Fibroblast of villous mesenchyme (primary cell): ENCODE results near the gene RAB7B. TPM values are rescaled to one million over a fixed set of nuclear protein-coding genes. Genes with fewer than 3 reads are reported as not detected.
"Not testable (repeated sequence)": the region's sequence is repeated elsewhere in the genome, so short reads cannot be mapped to it uniquely, and the experiment has no call there.

ENCODE experiments used
- DNase-seq: peaks from one replicate; pipeline ENCODE4 v3.0.0-alpha.2; 2010; ENCODE audit warnings: low read depth
- H3K4me3 ChIP-seq: 2 replicates; pipeline ENCODE4 v1.5.1; 2011; ENCODE audit warnings: low read depth, mild to moderate bottlenecking, low read length
- total RNA-seq: library from RNA; depleted of rRNA; stranded (reverse); fragments of >200 nt; gene quantifications from 2 replicates; pipeline ENCODE4 v1.2.3, GENCODE V29; 2012
- TF ChIP-seq, protein P1 (sequence below): IDR thresholded peaks from 2 replicates; pipeline ENCODE4 v1.5.1; 2012; ENCODE audit warnings: low read depth, mild to moderate bottlenecking, low read length; ENCODE audit not compliant: insufficient read depth

Gene RAB7B
- total RNA-seq, 1 donor: 5.2 TPM

DNA sequence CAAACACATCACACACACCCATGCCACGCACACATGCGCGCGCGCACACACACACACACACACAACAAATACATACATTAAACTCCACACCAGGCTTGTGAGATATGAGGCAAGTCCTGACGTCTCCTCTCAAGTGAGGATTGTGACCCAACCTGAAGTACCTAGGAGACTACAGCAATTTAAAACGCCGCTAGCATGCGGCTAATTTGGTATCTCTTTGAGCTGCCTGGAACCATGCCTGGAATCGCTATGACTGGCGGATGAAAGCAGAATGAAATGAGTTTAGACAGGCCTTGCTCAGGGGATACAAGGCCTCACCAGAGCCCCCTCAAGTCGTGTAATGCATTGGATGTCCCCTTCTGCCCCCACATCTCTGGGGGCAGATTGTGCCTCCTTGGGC, 1.6 kb upstream of the RAB7B start:
- no peak overlapping the region for H3K4me3 ChIP-seq
- no peak for DNase-seq
- TF ChIP-seq, protein P1, sequence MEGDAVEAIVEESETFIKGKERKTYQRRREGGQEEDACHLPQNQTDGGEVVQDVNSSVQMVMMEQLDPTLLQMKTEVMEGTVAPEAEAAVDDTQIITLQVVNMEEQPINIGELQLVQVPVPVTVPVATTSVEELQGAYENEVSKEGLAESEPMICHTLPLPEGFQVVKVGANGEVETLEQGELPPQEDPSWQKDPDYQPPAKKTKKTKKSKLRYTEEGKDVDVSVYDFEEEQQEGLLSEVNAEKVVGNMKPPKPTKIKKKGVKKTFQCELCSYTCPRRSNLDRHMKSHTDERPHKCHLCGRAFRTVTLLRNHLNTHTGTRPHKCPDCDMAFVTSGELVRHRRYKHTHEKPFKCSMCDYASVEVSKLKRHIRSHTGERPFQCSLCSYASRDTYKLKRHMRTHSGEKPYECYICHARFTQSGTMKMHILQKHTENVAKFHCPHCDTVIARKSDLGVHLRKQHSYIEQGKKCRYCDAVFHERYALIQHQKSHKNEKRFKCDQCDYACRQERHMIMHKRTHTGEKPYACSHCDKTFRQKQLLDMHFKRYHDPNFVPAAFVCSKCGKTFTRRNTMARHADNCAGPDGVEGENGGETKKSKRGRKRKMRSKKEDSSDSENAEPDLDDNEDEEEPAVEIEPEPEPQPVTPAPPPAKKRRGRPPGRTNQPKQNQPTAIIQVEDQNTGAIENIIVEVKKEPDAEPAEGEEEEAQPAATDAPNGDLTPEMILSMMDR: no peak

DNA sequence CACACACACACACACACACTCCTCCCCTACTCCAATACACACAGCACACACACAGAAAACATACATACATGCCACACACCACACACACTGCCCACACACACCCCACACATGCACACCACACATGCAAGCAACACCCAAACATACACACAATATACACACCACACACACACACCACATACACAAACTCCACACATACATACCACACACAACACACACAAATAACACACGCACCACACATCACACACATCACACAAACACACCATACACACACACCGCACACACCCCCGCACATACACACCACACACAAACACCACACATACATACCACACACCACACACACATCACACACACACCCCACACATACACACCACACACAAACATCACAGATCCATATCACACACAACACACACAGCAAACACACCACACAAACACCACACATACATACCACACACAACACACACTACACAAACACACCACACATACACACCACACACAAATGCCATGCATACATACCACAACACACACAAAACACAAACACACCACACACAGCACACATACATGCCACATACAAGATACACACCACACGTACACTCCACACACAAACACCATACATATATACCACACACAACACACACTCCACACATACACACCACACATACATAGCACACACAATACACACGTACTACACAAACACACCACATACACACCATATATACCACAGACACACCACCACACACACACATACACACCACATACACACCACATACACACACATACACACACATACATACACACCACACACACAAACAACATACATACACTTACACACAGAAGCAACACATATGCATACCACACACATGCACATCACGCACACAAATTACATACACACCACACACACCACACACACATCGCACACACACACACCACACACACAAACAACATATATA, 932 bp upstream of the RAB7B start:
- TF ChIP-seq, protein P1: no peak
- no peak for DNase-seq
- H3K4me3 ChIP-seq: no peak overlapping the region

DNA sequence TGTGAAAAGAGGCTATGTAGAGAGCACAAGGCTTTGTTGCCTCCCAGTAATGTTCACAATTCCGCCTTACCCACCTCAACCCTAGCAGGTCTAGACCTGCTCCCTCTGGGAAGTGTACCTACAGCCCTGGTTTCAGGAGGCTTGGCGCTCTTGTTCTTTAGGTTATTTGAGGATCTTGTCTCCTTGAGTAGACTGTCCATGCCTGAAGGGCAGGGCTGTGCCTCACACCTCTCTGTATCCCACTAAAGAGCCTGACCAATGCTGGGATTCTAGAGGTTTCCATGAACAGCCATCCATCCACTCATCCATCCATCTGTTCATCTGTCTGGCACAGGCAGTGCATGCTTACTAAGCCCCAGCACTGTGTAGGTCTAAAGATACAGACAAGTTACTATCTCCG, 1.0 kb downstream of the RAB7B start:
- H3K4me3 ChIP-seq: no peak overlapping the region
- TF ChIP-seq, protein P1: no peak
- DNase-seq: no peak

DNA sequence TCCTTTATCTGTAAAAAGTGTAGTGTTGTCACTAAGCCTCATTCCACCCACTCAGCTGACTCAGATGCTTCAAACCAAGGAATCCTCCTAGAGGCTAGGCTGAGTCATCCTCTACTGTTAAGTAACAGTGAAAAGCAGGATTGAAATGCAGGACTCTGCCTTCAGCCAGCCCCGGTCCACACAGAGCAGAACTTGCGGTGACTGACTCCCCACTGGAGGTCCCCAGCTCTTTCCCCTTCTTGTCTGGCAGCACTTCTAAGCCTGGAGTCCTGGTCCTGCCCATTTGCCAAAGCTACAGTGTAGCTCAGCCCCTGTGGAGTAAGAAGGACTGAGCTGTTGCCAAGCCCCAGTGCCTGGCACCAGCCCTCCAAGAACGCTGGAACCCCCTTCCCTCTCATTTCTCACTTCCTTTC, 1.7 kb downstream of the RAB7B start:
- H3K4me3 ChIP-seq: no peak overlapping the region
- DNase-seq: peak; percentile 90
- TF ChIP-seq, protein P1: no peak

DNA sequence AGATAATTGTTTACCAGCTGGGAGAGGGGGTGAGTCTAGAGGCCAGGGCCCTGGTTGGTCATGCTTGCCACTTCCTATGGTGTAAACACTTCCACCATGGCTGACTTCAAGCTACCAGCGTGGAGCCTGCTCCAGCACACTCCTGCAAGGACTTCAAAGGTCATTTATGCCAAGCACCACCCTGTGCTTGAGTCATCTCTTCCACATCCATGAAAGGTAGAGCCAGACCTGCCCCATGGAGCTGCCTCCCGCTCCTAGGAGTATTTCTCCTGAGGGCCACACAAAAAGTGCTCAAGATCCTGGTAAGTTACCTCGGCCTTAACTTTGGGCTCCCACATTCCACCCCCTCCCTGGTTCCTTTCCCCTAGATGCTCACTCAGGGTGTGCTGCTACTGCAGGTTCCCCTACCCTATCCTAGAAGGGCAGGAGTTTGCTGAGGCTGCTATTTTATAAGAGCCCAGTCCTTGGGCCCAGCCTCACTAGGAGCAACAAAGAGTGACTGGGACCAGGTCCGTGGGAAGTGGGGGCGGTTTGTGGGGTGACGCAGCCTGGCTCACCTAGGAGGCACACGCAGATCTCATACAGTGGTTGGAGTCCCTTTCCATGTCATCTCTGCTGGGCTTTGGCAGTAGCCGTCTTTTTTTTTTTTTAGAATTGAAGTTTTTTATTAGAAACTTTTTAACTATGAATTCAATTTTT, 2.4 kb downstream of the RAB7B start:
- H3K4me3 ChIP-seq: no peak overlapping the region

DNA sequence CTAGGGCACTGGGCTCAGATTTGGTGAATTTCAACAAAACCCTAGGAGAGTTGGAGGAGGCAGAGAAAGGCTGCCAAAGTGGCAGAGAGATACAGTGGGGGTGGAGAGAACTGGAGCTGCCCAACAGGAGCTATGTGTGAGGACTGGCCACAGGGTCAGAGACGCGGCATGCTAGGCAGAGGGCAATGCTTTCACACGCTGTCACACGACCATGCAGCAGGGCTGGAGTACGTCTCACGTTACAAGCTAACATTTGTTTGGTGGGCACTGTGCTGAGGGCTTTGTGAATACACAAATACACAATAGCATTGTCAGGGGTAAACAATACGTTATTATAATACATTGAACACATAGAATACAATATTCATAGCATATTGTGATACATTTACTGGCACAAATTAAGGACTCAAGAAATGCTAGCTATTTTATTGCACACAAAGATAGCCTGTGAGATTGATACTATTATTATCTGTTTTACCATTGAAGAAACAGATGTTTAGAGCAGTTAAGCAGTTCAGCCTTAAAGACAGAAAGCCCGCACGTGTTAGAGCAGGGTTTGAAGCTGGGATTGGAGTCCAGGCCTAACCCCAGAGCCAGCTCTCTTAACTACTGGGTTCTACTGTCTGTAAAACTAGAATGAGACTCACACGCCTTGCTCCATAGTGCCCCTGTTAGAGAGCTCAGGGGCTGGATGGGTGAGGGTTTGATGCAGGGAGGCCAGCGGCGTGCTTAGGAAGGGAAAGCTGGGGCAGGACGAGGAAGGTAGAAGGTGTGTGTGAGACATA, 4.5 kb downstream of the RAB7B start:
- H3K4me3 ChIP-seq: no peak overlapping the region
- TF ChIP-seq, protein P1: no peak
- peak; percentile 30 for DNase-seq

More for the DNA sequence above, 2.4 kb downstream of the RAB7B start:
- DNase-seq: no peak
- TF ChIP-seq, protein P1: no peak

DNA sequence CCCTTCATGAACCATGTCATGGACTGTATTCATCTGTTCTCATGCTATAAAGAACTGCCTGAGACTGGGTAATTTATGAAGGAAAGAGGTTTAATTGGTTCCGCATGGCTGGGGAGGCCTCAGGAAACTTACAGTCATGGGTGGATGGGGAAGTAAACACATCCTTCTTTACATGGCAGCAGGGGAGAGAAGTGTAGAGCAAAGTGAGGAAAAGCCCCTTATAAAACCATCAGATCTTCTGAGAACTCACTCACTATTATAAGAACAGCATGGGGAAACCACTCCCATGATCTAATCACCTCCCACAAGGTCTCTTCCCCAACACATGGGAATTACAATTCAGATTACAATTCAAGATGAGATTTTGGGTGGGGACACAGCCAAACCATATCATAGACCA, 6.6 kb downstream of the RAB7B start:
- DNase-seq, H3K4me3 ChIP-seq: not testable (repeated sequence)
